NCI-H146 (cell line): ENCODE results near the gene COPS7A.

Experiments used
- DNase-seq: peaks from one replicate; lab custom pipeline; 2025; lab: John Stamatoyannopoulos, UW

The COPS7A gene, protein sequence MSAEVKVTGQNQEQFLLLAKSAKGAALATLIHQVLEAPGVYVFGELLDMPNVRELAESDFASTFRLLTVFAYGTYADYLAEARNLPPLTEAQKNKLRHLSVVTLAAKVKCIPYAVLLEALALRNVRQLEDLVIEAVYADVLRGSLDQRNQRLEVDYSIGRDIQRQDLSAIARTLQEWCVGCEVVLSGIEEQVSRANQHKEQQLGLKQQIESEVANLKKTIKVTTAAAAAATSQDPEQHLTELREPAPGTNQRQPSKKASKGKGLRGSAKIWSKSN

DNA sequence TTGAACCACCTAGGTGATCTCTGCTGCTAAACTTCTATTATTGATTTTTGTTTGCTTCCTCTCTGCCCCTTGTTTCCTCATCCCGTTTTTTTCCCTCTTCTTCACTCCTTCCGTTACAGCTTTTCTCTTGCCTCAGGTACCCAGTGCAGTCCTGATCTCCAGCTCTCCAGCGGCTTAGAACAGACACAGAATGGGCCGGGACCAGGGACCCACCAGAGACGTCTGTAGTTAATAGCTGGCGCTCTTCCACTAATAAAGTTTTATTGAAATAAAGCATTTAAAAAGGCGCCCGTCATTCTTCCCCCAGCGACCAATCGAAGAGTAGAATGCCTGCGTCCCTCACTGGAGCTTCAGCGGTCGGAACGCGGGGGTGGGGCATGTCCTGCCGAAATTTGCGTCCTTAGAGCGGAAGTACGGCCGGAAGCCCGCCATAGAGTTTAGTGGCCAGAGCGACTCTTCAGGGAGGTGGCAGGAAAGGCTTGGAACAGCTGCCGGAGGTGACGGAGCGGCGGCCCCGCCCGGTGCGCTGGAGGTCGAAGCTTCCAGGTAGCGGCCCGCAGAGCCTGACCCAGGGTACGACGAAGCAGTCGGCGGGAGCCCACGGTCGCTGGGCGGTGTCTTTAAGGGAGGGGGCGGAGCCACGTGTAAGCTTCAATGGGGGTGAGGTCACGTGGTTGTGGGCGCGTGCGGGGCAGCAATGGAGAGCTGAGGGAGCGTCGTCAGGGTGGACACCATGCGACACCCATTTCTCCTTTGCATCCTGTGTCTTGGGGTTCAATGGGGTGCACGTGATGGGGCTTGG, at the start of gene COPS7A:
COPS7A (plus strand) TSS at position 440 of the 802 bp plus-strand sequence. CDS start 611 bp downstream, outside the sequence.
- DNase-seq, result peak; percentile 100

DNA sequence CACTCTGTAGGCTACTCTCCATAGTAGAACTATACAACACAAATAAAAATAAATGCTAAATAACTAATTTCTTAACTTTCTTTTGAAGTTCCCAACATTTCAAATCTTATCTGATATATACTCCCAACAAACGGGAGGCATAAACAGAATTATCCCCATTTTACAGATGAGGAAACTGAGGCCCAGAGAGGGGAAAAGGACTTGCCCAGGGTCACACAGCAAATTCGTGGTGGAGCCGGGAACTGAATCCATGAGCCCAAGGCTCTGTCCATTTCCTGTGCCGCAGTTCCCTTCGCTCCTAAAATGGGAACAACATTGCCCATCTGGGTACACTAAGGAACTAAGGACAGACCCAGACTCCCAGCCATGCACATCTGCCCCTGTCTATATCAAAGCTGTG, 46.9 kb upstream of the COPS7A start:
- no peak for DNase-seq

DNA sequence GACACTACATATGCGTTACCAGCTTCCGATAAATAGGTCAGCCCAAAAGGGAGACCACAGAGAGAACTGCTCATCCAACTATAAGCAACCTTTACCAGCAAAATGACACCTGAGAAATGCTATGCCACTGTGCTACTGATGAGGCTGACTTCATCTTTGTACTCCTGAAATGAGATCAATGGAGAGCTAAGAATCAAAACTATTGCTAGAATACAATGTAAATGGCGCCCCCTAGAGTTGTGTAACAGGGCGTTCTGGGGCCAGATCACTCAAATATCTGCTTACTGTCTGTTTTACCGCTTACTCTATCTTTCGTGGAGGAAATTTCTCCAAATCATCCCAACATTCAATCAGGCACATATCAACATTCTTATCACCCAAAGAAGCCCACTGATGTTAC, 39.2 kb upstream of the COPS7A start:
- peak; percentile 61 for DNase-seq

DNA sequence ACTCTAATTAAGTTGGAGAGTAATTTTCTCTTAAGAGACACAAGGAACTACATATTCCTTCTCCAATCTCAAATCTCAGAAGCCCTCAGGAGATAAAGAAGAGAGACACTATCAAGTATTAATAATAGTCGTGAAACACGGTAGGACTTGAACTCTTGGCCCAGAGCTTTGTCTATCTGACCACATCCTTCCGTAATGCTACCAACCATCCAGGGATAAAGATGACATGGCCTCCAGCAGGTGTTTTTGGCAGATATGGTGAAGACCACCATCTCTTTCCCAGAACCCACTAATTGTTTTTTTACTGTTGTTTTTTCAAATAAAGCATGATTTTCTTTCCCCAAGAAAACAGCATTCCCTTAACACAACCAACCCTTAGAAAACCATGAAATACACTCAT, 38.0 kb upstream of the COPS7A start:
- DNase-seq, result no peak

DNA sequence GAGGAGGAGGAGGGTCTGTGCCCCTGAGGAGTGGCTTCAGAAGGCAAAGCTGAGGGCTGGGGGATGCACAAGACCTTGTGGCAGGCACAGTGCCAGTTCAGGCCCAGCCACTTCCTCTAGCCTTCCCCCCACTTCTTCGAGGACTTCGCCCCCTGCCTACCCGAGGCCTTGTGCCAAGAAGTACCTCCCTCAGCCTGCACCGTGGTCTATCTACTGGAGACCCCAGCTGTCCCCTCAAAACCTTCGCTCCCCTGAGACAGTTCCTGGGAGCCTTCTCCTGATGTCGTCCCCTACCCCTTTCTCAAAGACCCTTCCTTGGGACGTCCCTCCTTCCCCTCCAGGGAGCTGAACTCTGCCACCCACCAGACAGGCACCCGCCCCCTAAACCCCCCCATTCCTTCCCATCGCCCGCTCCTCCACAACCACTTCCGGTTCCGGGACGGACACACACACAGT, 35.3 kb upstream of the COPS7A start:
- DNase-seq, result peak; percentile 57

DNA sequence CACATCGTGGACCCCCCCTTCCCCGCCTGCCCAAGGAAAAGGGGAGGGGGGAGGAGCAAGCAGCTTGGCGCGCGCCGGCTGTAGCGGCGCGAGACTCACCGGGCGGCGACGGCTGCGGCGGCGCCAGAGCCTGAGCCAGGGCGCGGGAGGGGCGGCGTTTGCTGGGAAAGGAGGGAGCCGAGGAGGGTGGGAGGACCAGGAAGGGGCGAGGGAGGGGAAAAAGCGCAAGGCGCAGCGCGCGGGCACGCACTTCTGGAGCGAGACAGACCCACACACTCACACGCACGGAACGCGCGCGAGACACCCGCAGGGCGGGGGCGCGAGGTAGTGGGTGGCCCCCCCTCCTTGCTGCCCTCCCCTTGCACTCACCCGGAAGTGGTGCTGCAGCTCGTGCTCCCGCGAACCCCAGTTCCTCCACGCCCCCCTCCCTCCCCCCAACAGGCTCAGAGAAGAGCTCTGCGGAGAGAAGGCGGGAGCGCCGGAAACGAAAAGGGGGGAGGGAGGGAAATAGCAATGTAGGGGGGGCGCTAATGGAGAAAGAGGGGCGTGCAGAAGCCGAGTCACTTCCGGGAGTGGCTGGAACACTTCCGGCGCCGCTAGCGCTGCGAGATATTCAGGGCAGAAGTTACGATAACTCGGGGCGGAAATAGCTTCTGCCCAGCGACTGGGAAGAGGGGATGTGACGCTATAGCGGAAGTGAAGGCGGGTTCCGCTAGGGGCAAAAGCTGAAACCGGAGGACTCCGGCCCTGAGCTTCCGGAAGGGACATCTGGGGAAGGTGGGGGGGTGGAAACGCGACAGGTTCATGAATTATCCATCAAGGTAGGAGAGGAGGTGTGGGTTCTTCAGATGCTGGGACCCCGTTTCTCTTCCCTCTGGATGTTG, 34.6 kb upstream of the COPS7A start, which contains the start of gene ZNF384:
ZNF384 (minus strand) TSS at position 377 of the 884 bp plus-strand sequence. CDS start 9,855 bp downstream, outside the sequence.
- DNase-seq, result peak; percentile 100

DNA sequence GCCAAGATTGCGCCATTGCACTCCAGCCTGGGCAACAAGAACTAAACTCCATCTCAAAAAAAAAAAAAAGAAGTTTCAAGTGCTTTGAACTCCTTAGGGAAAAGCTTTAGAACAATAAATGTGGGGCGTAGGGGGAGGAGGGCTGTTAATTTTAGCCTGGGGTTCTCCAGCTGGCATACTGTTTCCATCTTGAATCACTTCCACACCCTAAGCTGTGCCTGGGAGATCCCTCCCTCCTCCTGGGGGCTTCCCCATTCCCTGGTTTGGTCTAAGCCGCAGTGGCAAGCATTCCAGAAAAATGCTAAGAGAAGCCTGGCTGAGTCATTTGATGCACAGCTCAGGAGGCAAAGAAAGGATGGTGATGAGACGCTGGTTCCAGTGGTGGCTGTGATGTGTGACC, 32.4 kb upstream of the COPS7A start:
- DNase-seq, result no peak

DNA sequence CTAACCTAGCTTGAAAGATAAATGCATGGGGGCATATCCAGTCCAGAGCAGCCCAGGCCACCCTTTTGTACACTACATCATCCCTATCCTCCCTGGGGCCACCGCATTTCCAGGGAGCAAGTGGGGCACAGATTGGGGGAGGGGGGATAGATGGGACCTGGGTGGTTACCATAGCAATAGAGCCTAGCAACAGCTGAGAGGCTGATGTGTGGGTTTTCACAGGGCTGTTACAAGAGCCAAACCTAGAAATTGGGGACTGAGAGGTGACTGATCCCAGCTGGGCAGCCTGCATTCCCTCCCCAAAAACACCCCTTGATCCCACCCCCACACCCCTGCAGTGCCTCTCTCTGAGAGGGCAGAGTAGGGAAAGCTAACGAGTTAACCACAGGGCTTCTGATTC, 31.0 kb upstream of the COPS7A start:
- DNase-seq, result no peak

DNA sequence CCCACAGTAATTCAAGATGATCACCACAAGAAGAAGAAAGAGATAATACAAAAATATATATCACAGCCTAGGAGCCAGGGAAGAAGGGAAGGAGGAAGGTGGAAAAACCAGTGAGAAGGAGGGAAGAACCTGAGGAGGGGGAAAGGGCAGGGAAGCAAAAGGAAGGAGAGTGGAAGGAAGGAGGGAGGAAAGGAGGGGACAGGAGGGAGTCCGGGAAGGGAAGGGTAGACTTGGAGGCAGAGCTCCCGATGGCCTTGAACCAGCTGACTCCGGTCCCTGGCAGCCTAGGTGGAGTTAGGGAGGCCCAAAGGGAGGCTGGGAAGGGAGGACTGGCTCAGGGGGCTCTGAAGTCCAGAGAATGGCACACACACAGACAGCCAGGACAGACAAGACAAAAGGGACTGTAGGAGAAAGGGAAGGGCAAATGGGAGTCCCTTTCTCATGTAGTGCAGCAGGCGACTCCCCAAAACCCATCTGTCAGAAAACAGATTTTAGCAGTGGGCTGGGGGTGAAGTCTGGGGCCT, 30.0 kb upstream of the COPS7A start:
- DNase-seq, result no peak

DNA sequence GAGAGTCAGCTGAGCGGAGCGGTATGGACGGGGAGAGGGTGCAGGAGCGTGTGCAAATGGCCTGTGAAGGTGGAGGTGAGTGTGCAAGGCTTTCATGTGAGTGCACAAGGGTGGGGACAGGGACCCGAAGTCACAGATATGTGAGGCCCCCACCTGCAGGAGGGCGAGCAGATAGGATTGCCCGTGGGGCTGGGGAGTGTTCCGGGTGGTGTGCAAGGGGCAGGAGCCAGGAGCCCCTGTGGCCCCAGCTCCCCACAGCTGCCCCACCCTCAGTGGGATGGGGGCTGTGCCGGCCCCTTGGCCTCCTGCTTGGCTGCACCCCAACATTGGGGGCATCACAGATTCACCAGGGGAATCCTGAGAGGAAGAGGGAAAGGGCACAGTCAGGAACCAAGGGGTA, 29.1 kb upstream of the COPS7A start:
- no peak for DNase-seq

DNA sequence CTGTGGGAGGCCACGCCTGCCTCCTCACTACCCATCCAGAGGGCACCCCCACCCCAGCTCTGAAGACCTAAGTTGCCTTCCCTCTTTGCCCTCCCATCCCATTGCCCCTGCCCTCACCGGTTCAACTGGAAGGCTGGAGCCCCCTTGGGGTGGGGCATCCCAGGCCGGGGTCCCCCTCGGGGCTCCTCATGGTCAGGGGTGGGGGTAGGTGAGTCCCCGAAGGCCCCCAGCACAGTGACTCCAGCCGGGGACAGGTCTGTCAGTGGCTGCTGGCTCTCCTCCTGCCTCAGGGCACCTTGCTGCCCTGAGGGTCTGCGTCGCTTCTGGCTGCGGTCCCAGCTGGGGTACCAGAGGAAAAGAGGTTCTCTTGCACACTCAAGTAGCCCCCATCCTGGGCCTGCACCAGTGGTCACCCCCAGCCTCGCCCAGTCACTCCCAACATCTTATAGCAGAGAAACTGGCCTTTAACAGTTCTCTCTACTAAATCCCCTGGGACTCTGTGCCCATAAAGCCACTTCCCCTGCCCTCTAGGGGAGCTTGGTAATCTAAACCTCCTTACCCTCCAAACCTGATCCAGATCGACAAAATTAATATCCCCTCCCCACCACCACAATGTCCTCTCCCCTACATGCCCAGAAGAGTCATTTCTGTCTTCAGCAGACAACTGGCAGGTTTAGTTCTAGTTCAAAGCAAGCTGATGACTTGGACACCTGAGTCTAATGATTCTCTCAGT, 28.4 kb upstream of the COPS7A start:
- DNase-seq, result no peak

DNA sequence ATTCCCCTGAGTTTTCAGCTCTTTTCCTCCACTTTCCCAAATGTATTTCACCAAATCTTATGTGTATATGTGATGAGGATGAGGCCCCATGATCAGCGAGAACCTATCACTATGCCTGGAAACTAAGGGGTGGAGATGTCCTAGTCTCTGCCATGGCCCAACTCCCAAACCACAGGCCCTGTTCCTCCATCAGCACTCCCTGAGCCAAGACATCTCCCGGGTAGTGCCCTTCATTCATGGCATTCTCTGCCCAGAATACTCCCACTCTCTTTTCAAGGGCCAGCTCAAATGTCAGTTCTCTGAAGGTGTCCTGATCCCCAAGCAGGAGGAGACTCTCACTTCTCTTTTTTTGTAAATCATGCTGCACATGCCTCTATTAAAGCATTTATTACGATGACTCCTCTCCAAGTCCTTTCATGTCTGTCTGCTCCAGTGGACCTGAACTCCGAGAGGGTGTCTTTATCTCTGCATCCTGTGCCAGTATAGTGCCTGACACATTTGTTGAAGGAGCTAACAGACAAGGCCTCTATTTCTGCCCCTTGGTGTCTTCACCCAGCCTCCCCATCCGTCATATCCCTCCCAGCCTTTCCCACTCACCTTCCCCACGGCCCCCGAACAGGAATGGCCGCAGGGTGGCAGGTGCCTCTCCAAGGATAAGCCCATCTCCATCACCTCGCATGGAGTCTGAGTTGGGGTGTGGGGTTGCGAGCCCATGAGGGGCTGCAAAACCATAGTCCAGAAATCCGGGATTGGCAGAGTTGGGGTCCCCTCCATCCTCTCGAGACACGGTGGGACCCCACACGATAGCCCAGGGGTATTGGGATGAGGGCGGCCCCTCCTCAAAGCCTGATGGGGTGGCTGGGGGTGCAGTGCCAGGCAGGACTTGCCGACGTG, 26.9 kb upstream of the COPS7A start:
- no peak for DNase-seq

DNA sequence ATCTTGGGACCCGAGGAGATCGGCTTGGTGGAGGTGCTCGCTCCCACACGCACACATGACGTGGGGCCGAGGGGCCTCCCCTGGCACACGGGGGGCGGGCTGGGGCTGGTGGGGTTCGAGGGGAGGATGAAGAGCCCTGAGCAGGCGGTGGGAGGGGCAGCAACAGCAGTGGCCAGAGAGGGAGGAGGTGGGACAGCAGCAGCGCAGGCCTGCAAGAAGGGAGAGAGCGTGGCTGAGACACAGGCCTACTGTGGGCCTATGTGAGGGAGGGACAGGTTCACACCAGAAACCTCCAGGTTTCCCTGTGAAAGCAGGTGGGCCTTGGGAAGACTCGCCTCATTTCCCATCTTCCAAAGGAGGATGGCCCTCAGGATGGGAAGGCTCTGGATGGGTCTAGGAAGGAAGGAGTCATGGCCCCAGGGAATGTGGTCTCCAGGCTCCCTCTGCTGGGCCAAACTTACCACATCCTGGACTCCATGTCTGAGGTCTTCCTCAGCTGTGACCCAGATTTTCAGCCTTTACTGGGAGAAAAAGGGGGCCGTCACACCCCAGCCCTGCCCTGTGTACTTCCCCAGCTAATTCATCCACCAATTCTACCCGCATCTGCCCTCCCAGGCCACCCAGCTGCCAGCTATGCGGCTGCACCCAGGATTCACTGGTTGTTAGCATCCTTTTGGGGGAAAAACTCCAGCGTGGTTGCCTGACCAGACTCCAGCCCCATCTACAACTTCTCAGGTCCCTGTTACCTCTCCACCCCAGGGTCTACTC, 26.1 kb upstream of the COPS7A start:
- DNase-seq, result peak; percentile 50

DNA sequence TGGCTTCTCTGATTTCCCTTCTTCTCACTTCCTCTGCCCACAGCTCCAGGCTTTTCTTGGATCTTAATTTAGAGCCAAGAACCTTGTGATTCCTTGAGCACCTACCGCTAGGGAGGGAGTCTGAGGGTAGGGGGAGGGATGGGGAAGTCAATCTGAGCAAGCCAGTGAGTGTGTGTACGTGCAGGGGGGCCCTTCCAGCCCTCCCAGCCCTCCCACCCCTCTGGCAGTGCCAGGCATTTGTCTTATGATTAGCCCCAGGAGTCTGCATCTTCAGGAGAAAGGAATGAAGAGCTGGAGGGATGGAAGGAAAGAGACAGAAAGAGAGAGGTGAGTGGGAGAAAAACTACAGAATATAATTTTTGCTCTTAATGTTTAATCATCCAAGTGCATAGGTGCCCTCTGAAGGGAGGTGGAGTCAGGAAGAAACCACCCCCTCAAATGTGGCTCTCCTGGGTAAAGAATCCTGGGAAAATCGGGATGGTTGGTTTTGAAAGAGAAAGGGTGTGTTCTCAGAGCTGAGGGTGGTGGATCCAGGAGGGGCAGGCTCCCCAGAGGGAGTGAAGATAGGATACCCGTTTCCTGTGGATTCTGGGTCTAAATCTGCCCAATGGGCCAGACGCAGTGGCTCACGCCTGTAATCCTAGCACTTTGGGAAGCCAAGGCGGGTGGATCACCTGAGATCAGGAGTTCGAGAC, 25.3 kb upstream of the COPS7A start:
- DNase-seq, result no peak

DNA sequence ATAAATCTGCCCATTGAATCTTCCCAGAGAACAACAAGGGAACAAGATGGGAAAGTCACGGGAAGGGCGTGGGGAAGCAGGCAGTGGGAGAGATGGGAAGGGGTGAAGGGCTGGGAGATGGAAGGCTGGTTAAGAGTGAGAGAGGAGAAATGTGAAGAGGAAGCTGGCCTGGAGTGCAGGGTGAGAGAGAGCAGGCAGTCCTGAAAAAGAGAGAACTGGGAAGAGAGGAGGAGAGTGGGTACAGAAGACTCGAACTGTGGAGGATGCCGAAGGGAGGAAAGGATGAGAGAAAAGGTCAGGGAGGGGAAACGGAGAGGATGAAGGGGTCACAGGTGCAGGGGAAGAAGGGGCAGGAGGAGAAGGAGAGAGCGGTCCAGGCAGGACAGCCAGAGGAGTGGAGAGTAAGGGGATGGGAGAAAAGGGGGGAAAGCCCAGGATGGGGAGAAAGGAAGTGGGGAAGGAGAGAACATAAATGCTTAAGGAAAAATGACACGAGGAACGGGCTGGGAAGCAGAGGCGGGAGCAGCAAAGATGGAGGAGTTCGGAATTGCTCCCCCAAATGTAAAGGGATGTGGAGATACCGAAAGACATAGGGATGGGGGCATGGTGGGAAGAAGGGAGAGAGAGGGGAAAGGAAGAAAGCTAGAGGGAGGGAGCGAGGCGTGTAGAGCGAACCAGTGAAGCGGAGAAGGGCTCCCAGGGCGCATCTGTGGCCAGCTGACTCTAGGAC, 24.4 kb upstream of the COPS7A start:
- DNase-seq, result no peak

DNA sequence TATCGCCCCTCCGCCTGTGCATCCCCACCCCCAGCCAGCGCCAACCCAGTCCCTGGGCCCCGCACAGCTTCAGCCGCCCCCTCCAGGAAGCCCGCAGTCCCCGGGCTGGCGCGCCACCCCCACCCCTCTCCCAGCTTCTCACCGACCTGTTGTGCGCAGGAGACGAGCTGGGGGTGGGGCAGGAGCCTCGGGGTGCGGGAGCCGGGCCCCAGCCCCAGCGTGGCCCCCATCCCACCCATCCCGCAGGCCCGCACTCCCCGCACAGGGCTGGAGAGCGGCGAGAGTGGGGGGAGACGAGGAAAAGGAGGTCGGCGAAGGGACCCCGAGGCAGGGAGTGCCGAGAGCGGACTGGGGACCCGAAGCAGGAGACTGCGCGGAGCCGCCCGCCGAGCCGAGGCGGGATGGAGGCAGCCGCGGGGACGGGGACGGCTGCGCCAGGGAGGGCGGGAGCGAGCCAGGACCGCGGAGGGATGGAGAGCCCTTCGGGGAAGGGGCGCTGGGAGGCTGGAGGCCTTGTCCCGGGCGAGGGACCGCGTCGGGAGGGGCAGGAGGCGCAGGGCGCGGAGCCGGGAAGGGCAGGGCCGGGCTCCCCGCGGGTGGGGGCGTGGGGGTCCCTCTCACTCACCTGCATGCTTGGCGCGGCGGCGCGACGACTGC, 23.7 kb upstream of the COPS7A start:
- peak; percentile 64 for DNase-seq

DNA sequence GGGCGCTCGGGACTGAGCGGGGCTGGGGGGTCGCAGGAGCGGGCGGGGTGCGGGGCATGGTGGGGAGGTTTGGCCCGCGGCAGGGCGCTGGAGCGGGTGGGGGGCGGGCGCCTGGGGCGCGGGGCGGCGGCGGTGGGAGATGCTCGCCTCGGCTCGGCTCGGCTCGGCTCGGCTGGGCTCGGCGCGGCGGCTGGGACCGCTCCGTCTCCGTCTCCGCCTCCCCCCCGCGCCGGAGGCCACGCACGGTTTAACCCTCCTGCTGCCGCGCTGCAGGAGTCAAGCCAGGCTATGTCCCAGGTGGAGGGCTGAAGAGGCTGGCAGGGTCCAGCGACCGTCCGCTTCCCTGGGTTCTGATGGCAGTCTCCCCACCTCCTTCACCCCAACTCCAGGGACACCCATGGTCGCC, 23.2 kb upstream of the COPS7A start, which contains the start of gene PIANP:
PIANP (minus strand) TSS at position 170 of the 406 bp plus-strand sequence. CDS start 2,754 bp downstream, outside the sequence.
- DNase-seq, result peak; percentile 79
